ENCODE results near the gene ASIC3. TPM values are rescaled to one million over a fixed set of nuclear protein-coding genes. Genes with fewer than 3 reads are reported as not detected.

Gene ASIC3
- total and polyA plus RNA-seq, 9 donors: 1.3 to 9.2 (median 3.7) TPM

DNA sequence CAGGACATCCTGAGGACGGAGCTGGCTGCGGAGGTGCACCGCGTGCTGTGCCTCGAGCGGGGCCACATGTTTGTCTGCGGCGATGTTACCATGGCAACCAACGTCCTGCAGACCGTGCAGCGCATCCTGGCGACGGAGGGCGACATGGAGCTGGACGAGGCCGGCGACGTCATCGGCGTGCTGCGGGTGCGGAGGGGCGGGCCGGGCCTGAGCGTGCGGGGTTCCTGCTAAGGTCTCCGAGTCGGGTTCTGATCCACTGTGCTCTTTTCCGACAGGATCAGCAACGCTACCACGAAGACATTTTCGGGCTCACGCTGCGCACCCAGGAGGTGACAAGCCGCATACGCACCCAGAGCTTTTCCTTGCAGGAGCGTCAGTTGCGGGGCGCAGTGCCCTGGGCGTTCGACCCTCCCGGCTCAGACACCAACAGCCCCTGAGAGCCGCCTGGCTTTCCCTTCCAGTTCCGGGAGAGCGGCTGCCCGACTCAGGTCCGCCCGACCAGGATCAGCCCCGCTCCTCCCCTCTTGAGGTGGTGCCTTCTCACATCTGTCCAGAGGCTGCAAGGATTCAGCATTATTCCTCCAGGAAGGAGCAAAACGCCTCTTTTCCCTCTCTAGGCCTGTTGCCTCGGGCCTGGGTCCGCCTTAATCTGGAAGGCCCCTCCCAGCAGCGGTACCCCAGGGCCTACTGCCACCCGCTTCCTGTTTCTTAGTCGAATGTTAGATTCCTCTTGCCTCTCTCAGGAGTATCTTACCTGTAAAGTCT, 34.4 kb upstream of the ASIC3 start:
- Histone ChIP-seq H3K4me3 (ENCODE audit: low read length) (peak overlapping the region; percentile 34), H3K4me1 (ENCODE audit: control insufficient read depth, insufficient read depth, low read length) (peaks cover 55% of the 10 kb centered on the region), H3K36me3 (ENCODE audit: control insufficient read depth, insufficient read depth, low read length) (no peaks in the 10 kb centered on the region), H3K9me3 (replicated peaks; ENCODE audit: control insufficient read depth, low read depth, low read length) (no peaks in the 10 kb centered on the region), H3K27me3 (ENCODE audit: control insufficient read depth, insufficient read depth, low read length) (peaks cover 54% of the 10 kb centered on the region), H3K27ac (ENCODE audit: low read length) (peak overlapping the region; percentile 13)
- peak; percentile 92 for DNase-seq
- 8% methylated on average over 51 of the region's 55 CpGs for WGBS (ENCODE audit: insufficient coverage)

- Histone ChIP-seq H3K4me3 (ENCODE audit: low read length) (no peak overlapping the region), H3K36me3 (ENCODE audit: control insufficient read depth, insufficient read depth, low read length) (no peaks in the 10 kb centered on the region), H3K27me3 (ENCODE audit: control insufficient read depth, insufficient read depth, low read length) (peaks cover 59% of the 10 kb centered on the region), H3K9me3 (replicated peaks; ENCODE audit: control insufficient read depth, low read depth, low read length) (no peaks in the 10 kb centered on the region), H3K4me1 (ENCODE audit: control insufficient read depth, insufficient read depth, low read length) (peaks cover 52% of the 10 kb centered on the region), H3K27ac (ENCODE audit: low read length) (no peak overlapping the region)
- WGBS (ENCODE audit: insufficient coverage): 56% methylated on average over 8 of the region's 8 CpGs
- peak; percentile 68 for DNase-seq
Measured at GRCh38 chr7:151014950-151015349, 33.4 kb upstream of the ASIC3 start.

DNA sequence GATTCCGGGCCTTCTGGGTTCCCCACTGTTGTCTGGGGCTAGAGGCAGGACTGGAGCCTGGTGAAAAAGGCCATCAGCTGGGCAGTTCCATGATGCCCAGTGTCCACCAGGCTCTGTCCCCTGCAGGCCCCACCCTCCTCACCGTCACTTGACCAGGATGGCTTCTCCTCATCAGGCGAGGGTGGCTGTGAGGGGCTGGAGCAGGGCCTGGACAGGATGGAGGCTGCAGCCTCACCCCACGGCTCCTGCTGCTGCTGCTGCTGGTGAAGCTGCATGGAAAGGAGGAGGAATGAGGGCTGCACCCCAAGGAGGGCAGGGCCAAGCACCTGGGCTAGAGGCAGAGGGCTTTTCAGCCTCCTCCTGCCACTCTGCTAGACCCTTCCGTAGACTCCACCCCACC, 32.4 kb upstream of the ASIC3 start:
- DNase-seq: no peak
- peaks cover 42% of the 10 kb centered on the region for H3K4me1 ChIP-seq (ENCODE audit: control insufficient read depth, insufficient read depth, low read length)
- H3K9me3 ChIP-seq (replicated peaks; ENCODE audit: control insufficient read depth, low read depth, low read length): no peaks in the 10 kb centered on the region
- no peak overlapping the region for H3K27ac ChIP-seq (ENCODE audit: low read length)
- H3K27me3 ChIP-seq (ENCODE audit: control insufficient read depth, insufficient read depth, low read length): peaks cover 63% of the 10 kb centered on the region
- no peak overlapping the region for H3K4me3 ChIP-seq (ENCODE audit: low read length)
- 88% methylated on average over 4 of the region's 5 CpGs for WGBS (ENCODE audit: insufficient coverage)
- H3K36me3 ChIP-seq (ENCODE audit: control insufficient read depth, insufficient read depth, low read length): no peaks in the 10 kb centered on the region

DNA sequence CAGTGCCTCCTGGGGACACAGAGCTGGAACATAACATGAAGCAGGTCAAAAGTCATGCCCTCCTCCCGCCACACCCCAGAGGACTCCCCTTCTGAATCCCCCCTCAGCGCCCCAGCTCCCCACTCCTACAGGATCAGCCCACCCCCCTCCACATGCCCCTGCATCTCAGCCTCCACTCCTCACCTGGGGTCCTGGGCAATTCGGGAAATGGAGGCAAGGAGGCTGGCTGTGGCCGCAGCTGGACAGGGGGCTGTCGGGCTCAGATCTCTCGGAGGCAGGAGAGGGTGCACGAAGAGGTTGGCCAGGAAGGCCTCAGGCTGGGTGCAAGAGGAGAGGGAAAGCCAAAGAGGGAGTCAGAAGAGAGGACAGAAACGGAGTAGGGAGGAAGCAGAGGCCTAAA, 31.8 kb upstream of the ASIC3 start:
- peaks cover 67% of the 10 kb centered on the region for H3K27me3 ChIP-seq (ENCODE audit: control insufficient read depth, insufficient read depth, low read length)
- H3K9me3 ChIP-seq (replicated peaks; ENCODE audit: control insufficient read depth, low read depth, low read length): no peaks in the 10 kb centered on the region
- H3K27ac ChIP-seq (ENCODE audit: low read length): no peak overlapping the region
- no peaks in the 10 kb centered on the region for H3K36me3 ChIP-seq (ENCODE audit: control insufficient read depth, insufficient read depth, low read length)
- 85% methylated on average over 7 of the region's 8 CpGs for WGBS (ENCODE audit: insufficient coverage)
- no peak for DNase-seq
- H3K4me1 ChIP-seq (ENCODE audit: control insufficient read depth, insufficient read depth, low read length): peaks cover 42% of the 10 kb centered on the region
- H3K4me3 ChIP-seq (ENCODE audit: low read length): no peak overlapping the region

DNA sequence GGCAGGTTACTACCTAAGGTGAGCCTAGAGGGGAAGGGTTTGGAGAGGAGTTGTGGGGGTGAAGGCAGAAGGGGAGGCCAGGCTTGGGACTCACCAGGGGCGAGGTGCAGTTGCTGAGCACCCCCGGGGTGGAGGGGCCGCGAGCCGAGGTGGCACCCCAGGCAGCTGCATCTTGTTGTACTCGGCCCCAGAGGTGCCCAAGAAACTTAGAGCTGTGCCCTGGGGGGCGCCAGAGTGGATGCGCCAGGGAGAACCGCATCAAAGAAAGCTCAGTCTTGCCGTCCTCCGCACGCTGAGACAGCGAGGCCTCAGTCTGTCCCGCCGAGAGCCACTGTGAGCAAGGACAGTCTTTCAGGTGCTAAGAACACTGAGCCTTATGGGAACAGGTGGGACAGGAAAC, 31.4 kb upstream of the ASIC3 start:
- Histone ChIP-seq H3K36me3 (ENCODE audit: control insufficient read depth, insufficient read depth, low read length) (no peaks in the 10 kb centered on the region), H3K27ac (ENCODE audit: low read length) (no peak overlapping the region), H3K9me3 (replicated peaks; ENCODE audit: control insufficient read depth, low read depth, low read length) (no peaks in the 10 kb centered on the region), H3K27me3 (ENCODE audit: control insufficient read depth, insufficient read depth, low read length) (peaks cover 65% of the 10 kb centered on the region), H3K4me1 (ENCODE audit: control insufficient read depth, insufficient read depth, low read length) (peaks cover 42% of the 10 kb centered on the region), H3K4me3 (ENCODE audit: low read length) (no peak overlapping the region)
- WGBS (ENCODE audit: insufficient coverage): 83% methylated on average over 14 of the region's 15 CpGs
- DNase-seq: no peak

- Histone ChIP-seq H3K4me1 (ENCODE audit: control insufficient read depth, insufficient read depth, low read length) (peaks cover 39% of the 10 kb centered on the region), H3K27ac (ENCODE audit: low read length) (no peak overlapping the region), H3K36me3 (ENCODE audit: control insufficient read depth, insufficient read depth, low read length) (no peaks in the 10 kb centered on the region), H3K9me3 (replicated peaks; ENCODE audit: control insufficient read depth, low read depth, low read length) (no peaks in the 10 kb centered on the region), H3K27me3 (ENCODE audit: control insufficient read depth, insufficient read depth, low read length) (peaks cover 61% of the 10 kb centered on the region), H3K4me3 (ENCODE audit: low read length) (no peak overlapping the region)
- no peak for DNase-seq
- WGBS (ENCODE audit: insufficient coverage): 50% methylated on average over 10 of the region's 13 CpGs
Measured at GRCh38 chr7:151017370-151017952, 30.9 kb upstream of the ASIC3 start.

DNA sequence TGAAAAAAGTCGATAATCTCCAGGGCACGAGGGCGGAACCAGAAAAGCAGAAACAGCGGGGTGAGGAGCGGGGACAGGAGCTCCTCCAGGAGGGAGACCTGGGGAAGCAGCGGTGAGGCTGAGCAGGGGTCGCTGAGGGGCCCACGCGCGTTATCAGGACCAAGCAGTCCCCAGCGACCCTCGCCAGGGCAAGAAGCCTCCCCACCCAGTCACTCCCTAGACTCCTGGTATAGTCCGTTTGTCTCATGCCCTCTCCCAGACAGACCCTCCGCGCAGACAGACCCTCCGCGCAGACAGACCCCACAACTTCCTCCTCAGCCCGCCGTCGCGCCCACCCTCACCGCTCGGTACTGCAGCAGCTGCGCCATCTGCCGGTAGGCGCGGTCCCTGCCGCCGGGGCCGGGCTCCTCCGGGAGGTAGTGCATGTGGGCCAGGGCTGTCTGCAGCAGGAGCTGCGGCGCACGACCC, 30.3 kb upstream of the ASIC3 start:
- peak; percentile 55 for DNase-seq
- H3K36me3 ChIP-seq (ENCODE audit: control insufficient read depth, insufficient read depth, low read length): no peaks in the 10 kb centered on the region
- under 1% methylated on average over 31 of the region's 34 CpGs for WGBS (ENCODE audit: insufficient coverage)
- H3K4me1 ChIP-seq (ENCODE audit: control insufficient read depth, insufficient read depth, low read length): peaks cover 35% of the 10 kb centered on the region
- H3K4me3 ChIP-seq (ENCODE audit: low read length): peak overlapping the region; percentile 31
- no peaks in the 10 kb centered on the region for H3K9me3 ChIP-seq (replicated peaks; ENCODE audit: control insufficient read depth, low read depth, low read length)
- H3K27ac ChIP-seq (ENCODE audit: low read length): no peak overlapping the region
- peaks cover 55% of the 10 kb centered on the region for H3K27me3 ChIP-seq (ENCODE audit: control insufficient read depth, insufficient read depth, low read length)

- H3K27ac ChIP-seq (ENCODE audit: low read length): no peak overlapping the region
- no peaks in the 10 kb centered on the region for H3K9me3 ChIP-seq (replicated peaks; ENCODE audit: control insufficient read depth, low read depth, low read length)
- H3K4me1 ChIP-seq (ENCODE audit: control insufficient read depth, insufficient read depth, low read length): peaks cover 29% of the 10 kb centered on the region
- WGBS (ENCODE audit: insufficient coverage): under 1% methylated on average over 73 of the region's 82 CpGs
- H3K27me3 ChIP-seq (ENCODE audit: control insufficient read depth, insufficient read depth, low read length): peaks cover 55% of the 10 kb centered on the region
- peak; percentile 46 for DNase-seq
- H3K36me3 ChIP-seq (ENCODE audit: control insufficient read depth, insufficient read depth, low read length): no peaks in the 10 kb centered on the region
- H3K4me3 ChIP-seq (ENCODE audit: low read length): peak overlapping the region; percentile 31
Measured at GRCh38 chr7:151018421-151019129, 29.8 kb upstream of the ASIC3 start.

- WGBS (ENCODE audit: insufficient coverage): 25% methylated on average over 18 of the region's 20 CpGs
- Histone ChIP-seq H3K36me3 (ENCODE audit: control insufficient read depth, insufficient read depth, low read length) (no peaks in the 10 kb centered on the region), H3K4me3 (ENCODE audit: low read length) (no peak overlapping the region), H3K27me3 (ENCODE audit: control insufficient read depth, insufficient read depth, low read length) (peaks cover 50% of the 10 kb centered on the region), H3K27ac (ENCODE audit: low read length) (no peak overlapping the region), H3K9me3 (replicated peaks; ENCODE audit: control insufficient read depth, low read depth, low read length) (no peaks in the 10 kb centered on the region), H3K4me1 (ENCODE audit: control insufficient read depth, insufficient read depth, low read length) (peaks cover 24% of the 10 kb centered on the region)
- no peak for DNase-seq
Measured at GRCh38 chr7:151019130-151019447, 29.2 kb upstream of the ASIC3 start.

GRCh38 chr7:151020231-151020630, 28.1 kb upstream of the ASIC3 start:
- peaks cover 15% of the 10 kb centered on the region for H3K4me1 ChIP-seq (ENCODE audit: control insufficient read depth, insufficient read depth, low read length)
- no peaks in the 10 kb centered on the region for H3K9me3 ChIP-seq (replicated peaks; ENCODE audit: control insufficient read depth, low read depth, low read length)
- H3K36me3 ChIP-seq (ENCODE audit: control insufficient read depth, insufficient read depth, low read length): no peaks in the 10 kb centered on the region
- DNase-seq: no peak
- WGBS (ENCODE audit: insufficient coverage): 0% methylated on average over 1 of the region's 7 CpGs
- no peak overlapping the region for H3K4me3 ChIP-seq (ENCODE audit: low read length)
- H3K27ac ChIP-seq (ENCODE audit: low read length): no peak overlapping the region
- peaks cover 49% of the 10 kb centered on the region for H3K27me3 ChIP-seq (ENCODE audit: control insufficient read depth, insufficient read depth, low read length)
